Endothelial cell of umbilical vein (primary cell): ENCODE data around the gene PDGFRA. TPM values are rescaled to one million over a fixed set of nuclear protein-coding genes. Genes with fewer than 3 reads are reported as not detected.

Experiments
- BruUV-seq: library from RNA; stranded (reverse); fragments of 400-500 nt; replicated peaks from 2 replicates; lab custom pipeline; 2021; lab: Mats Ljungman, UMichigan
- CTCF ChIA-PET: fragments of 300-600, 350-600 bp; sonication (Branson Sonifier 250); formaldehyde crosslinking; loops from one replicate; lab custom pipeline; 2021; ENCODE audit warnings: antibody characterized with exemption, inconsistent platforms; lab: Charles Lee
- POLR2A ChIA-PET: fragments of 300-600, 350-600 bp; sonication (Branson Sonifier 250); formaldehyde crosslinking; loops from one replicate; lab custom pipeline; 2021; ENCODE audit warnings: antibody characterized with exemption, inconsistent platforms; lab: Charles Lee
- DNase-seq: peaks from one replicate; pipeline ENCODE4 v3.0.0-alpha.2; 2011; ENCODE audit warnings: low read depth, low spot score
- FAIRE-seq: peaks from 2 replicates; lab custom pipeline; 2011; peaks lifted over from hg19 to GRCh38; lab: Jason Lieb, UNC
- H2AFZ ChIP-seq: 2 replicates; pipeline ENCODE4 v1.6.0; 2012; ENCODE audit warnings: low read depth, low read length, control low read depth, inconsistent platforms
- H3K27ac ChIP-seq: 2 replicates; pipeline ENCODE4 v1.5.1; 2011; ENCODE audit warnings: low read depth, mild to moderate bottlenecking, control low read depth, low read length, moderate library complexity; ENCODE audit not compliant: insufficient read depth
- H3K27me3 ChIP-seq, 2 experiments: 2 replicates each; pipeline versions ENCODE4 v1.6.0 to v1.6.1; 2011; ENCODE audit warnings: low read length in 2 of 2, mixed read lengths in 1 of 2; ENCODE audit not compliant: control insufficient read depth in 2 of 2, insufficient read depth in 2 of 2
- H3K36me3 ChIP-seq, 2 experiments: 2 replicates in 1 of 2; 3 replicates in 1 of 2; pipeline ENCODE4 v1.5.1; 2011; ENCODE audit warnings: low read length in 2 of 2, mild to moderate bottlenecking in 1 of 2, moderate library complexity in 1 of 2; ENCODE audit not compliant: control insufficient read depth in 2 of 2, insufficient read depth in 2 of 2; ENCODE audit errors: extremely low read depth in 1 of 2
- H3K4me1 ChIP-seq: 3 replicates; pipeline ENCODE4 v1.5.1; 2011; ENCODE audit warnings: mild to moderate bottlenecking, low read length; ENCODE audit not compliant: control insufficient read depth, insufficient read depth; ENCODE audit errors: extremely low read depth
- H3K4me2 ChIP-seq: 2 replicates; pipeline ENCODE4 v1.6.1; 2011; ENCODE audit warnings: low read length, control low read depth, mixed read lengths; ENCODE audit not compliant: insufficient read depth
- H3K4me3 ChIP-seq, 3 experiments: fragments of 200-600 bp in 1 of 3; sonication (generic), shearing (Covaris generic) in 1 of 3; replicated peaks in 1 of 3; 2 replicates each; pipeline ENCODE4 v1.5.1; 2011 to 2016; ENCODE audit warnings: control low read depth in 3 of 3, low read length in 3 of 3, mild to moderate bottlenecking in 2 of 3, inconsistent platforms in 1 of 3, low read depth in 1 of 3, moderate library complexity in 1 of 3; ENCODE audit not compliant: insufficient read depth in 1 of 3
- H3K79me2 ChIP-seq: 2 replicates; pipeline ENCODE4 v1.6.0; 2012; ENCODE audit warnings: low read length, inconsistent platforms; ENCODE audit not compliant: control insufficient read depth, insufficient read depth
- H3K9ac ChIP-seq: replicated peaks from 2 replicates; pipeline ENCODE3; 2011; ENCODE audit warnings: low read length, control low read depth; ENCODE audit not compliant: insufficient read depth; ENCODE audit errors: extremely low read depth
- H3K9me1 ChIP-seq: replicated peaks from 3 replicates; pipeline ENCODE4 v1.6.0; 2011; ENCODE audit warnings: mild to moderate bottlenecking, low read length; ENCODE audit not compliant: control insufficient read depth, insufficient read depth; ENCODE audit errors: extremely low read depth
- H3K9me3 ChIP-seq: replicated peaks from 2 replicates; pipeline ENCODE4 v1.5.1; 2012; ENCODE audit warnings: low read length, inconsistent platforms; ENCODE audit not compliant: control insufficient read depth, insufficient read depth
- H4K20me1 ChIP-seq: replicated peaks from 2 replicates; pipeline ENCODE3; 2011; ENCODE audit warnings: mild to moderate bottlenecking, low read length; ENCODE audit not compliant: control insufficient read depth, insufficient read depth; ENCODE audit errors: extremely low read depth
- CTCF ChIP-seq, 2 donors: IDR thresholded peaks; 1 replicate in 1 of 2; 2 replicates in 1 of 2; pipeline ENCODE4 v1.5.1; 2011; ENCODE audit warnings: low read length in 2 of 2, mild to moderate bottlenecking in 2 of 2, moderate library complexity in 2 of 2, control low read depth in 1 of 2, inconsistent platforms in 1 of 2, low read depth in 1 of 2; ENCODE audit not compliant: insufficient read depth in 1 of 2; ENCODE audit errors: extremely low read depth in 1 of 2
- EZH2 ChIP-seq: IDR thresholded peaks from 2 replicates; pipeline ENCODE4 v1.6.1; 2012; ENCODE audit warnings: borderline replicate concordance, low read depth, mild to moderate bottlenecking, moderate library complexity, low read length, inconsistent platforms; ENCODE audit not compliant: severe bottlenecking
- FOS ChIP-seq: IDR thresholded peaks from 2 replicates; pipeline ENCODE4 v1.6.1; 2011; ENCODE audit warnings: mild to moderate bottlenecking, low read length, moderate library complexity, borderline replicate concordance; ENCODE audit not compliant: insufficient read depth
- JUN ChIP-seq: IDR thresholded peaks from 2 replicates; pipeline ENCODE4 v1.6.1; 2011; ENCODE audit warnings: borderline replicate concordance, low read depth; ENCODE audit not compliant: insufficient read length, insufficient read depth
- dilution Hi-C: fragments of 300-500 bp; cut with MboI; formaldehyde crosslinking; loops from one replicate; pipeline ENCODE4 v1.15.0; 2019; ENCODE audit warnings: low sequenced_read_pairs; ENCODE audit not compliant: extremely low pct_ligation_motif_present
- intact Hi-C: fragments of 100-400 bp; cut with micrococcal nuclease; formaldehyde crosslinking; loops from one replicate; pipeline ENCODE4 v1.10.0; 2022
- polyA plus RNA-seq, 4 experiments: library from polyadenylated mRNA; depleted of rRNA in 3 of 4; stranded (reverse) in 3 of 4; unstranded in 1 of 4; fragments of >200 nt; gene quantifications; 2 replicates each; pipeline versions ENCODE4 v1.2.1 to v1.2.3, GENCODE V29; 2011 to 2012; ENCODE audit warnings: missing spikeins in 1 of 4
- total RNA-seq: library from RNA; stranded (reverse); gene quantifications from 2 replicates; pipeline ENCODE4 v1.2.3, GENCODE V29; 2021

PDGFRA gene
- total and polyA plus RNA-seq, 2 donors (not counting 3 experiments of a cell fraction or from before 2014, with no cell fraction given), result 0.19 to 0.55 TPM

GRCh38 chr4:54230484-54231418, 1.7 kb downstream of the PDGFRA start:
- DNase-seq (no peak), FAIRE-seq (no peak)
- Histone ChIP-seq H3K4me2 (no peak overlapping the region), H3K9me1 (no peaks in the 10 kb centered on the region), H3K27ac (no peak overlapping the region), H3K4me3 (no peak overlapping the region), H2AFZ (no peak overlapping the region), H3K27me3 (peaks cover 56 to 66% of the 10 kb centered on the region in 2 experiments), H3K4me1 (peaks cover 46% of the 10 kb centered on the region), H3K79me2 (no peaks in the 10 kb centered on the region), H4K20me1 (no peaks in the 10 kb centered on the region), H3K9ac (no peak overlapping the region), H3K9me3 (no peaks in the 10 kb centered on the region), H3K36me3 (no peaks in the 10 kb centered on the region)
- TF ChIP-seq FOS (no peak), EZH2 (peak; percentile 93), JUN (no peak)
- ChIA-PET CTCF (interaction anchor here (3.9 to 4.5 kb wide), 3 partner anchors 300 to 525 kb away, joined by 80 to 198 read pairs (median 84); no protein-coding TSS in a partner anchor), POLR2A (no interaction called here)
- dilution Hi-C loops (no loop called here), intact Hi-C loops (loop anchor here (2.0 to 10.0 kb wide), 7 partner anchors 428 to 1643 kb away; no protein-coding TSS in a partner anchor)
- BruUV-seq, result no TSS peak

- H2AFZ ChIP-seq, result no peak overlapping the region
- CTCF ChIA-PET, result interaction anchor here (0.9 to 4.5 kb wide), 6 partner anchors 12 to 1215 kb away, joined by 3 to 198 read pairs (median 106); no protein-coding TSS in a partner anchor
These were observed 2.3 kb downstream of the PDGFRA start for GRCh38 chr4:54231419-54231767.

More at GRCh38 chr4:54231419-54231767, 2.3 kb downstream of the PDGFRA start:
- Histone ChIP-seq H3K9me1 (no peaks in the 10 kb centered on the region), H4K20me1 (no peaks in the 10 kb centered on the region), H3K27ac (no peak overlapping the region), H3K9me3 (no peaks in the 10 kb centered on the region), H3K4me1 (peaks cover 40% of the 10 kb centered on the region), H3K79me2 (no peaks in the 10 kb centered on the region), H3K9ac (no peak overlapping the region), H3K4me2 (peak overlapping the region; percentile 57), H3K36me3 (no peaks in the 10 kb centered on the region), H3K27me3 (peaks cover 51 to 66% of the 10 kb centered on the region in 2 experiments), H3K4me3 (no peak overlapping the region)
- no TSS peak for BruUV-seq
- DNase-seq, result no peak
- TF ChIP-seq CTCF (IDR thresholded peaks at IDR 0.05; ENCODE audit: extremely low read depth in 1 of 2, insufficient read depth in 1 of 2, low read depth in 1 of 2, low read length in 2 of 2), result no peak
- TF ChIP-seq EZH2, result peak; percentile 14
- POLR2A ChIA-PET, result no interaction called here
- dilution Hi-C loops, result no loop called here
- intact Hi-C loops, result loop anchor here (2.0 to 10.0 kb wide), 7 partner anchors 429 to 1644 kb away; no protein-coding TSS in a partner anchor
- no peak for FAIRE-seq
